B cell (primary cell): ENCODE measurements around the gene GTPBP6. TPM values are rescaled to one million over a fixed set of nuclear protein-coding genes. Genes with fewer than 3 reads are reported as not detected.

Experiments used
- ATAC-seq: fragments of 200-7000 bp; cut with Tn5 transposase; one replicate; pipeline ENCODE4 v1.10.0; 2021; ENCODE audit warnings: low read depth, mild to moderate bottlenecking, moderate number of reproducible peaks, moderate library complexity
- CTCF ChIA-PET: fragments of 350-600 bp; sonication (Branson Sonifier 250); formaldehyde crosslinking; loops from one replicate; lab custom pipeline; 2021; ENCODE audit warnings: antibody characterized with exemption, inconsistent platforms; lab: Charles Lee
- POLR2A ChIA-PET: fragments of 350-600 bp; sonication (Branson Sonifier 250); formaldehyde crosslinking; loops from one replicate; lab custom pipeline; 2021; ENCODE audit warnings: antibody characterized with exemption; lab: Charles Lee
- DNase-seq: peaks from one replicate; pipeline ENCODE4 v3.0.0; 2013
- H2AFZ ChIP-seq: 2 replicates; pipeline ENCODE4 v1.6.1; 2012; ENCODE audit warnings: mild to moderate bottlenecking, low read depth, low read length; ENCODE audit not compliant: insufficient read depth, poor library complexity, severe bottlenecking
- H3K27ac ChIP-seq, 2 donors: 1 replicate in 1 of 2; 2 replicates in 1 of 2; pipeline ENCODE4 v1.5.1; 2012 to 2013; ENCODE audit warnings: low read length in 2 of 2, mild to moderate bottlenecking in 2 of 2, moderate library complexity in 1 of 2
- H3K27me3 ChIP-seq, 4 experiments: fragments of 200-600 bp in 1 of 4; sonication (generic) in 1 of 4; replicated peaks in 1 of 4; 1 replicate in 2 of 4; 2 replicates in 2 of 4; pipeline versions ENCODE4 v1.6.1 to v1.7.0; 2013 to 2016; ENCODE audit warnings: low read length in 3 of 4, mild to moderate bottlenecking in 2 of 4, mixed read lengths in 1 of 4, moderate library complexity in 1 of 4; ENCODE audit not compliant: insufficient read depth in 4 of 4, control insufficient read depth in 3 of 4; ENCODE audit errors: control extremely low read depth in 1 of 4
- H3K36me3 ChIP-seq, 2 experiments: replicated peaks in 1 of 2; 1 replicate in 1 of 2; 2 replicates in 1 of 2; pipeline versions ENCODE4 v1.6.1 to v1.7.1; 2013; ENCODE audit warnings: low read length in 1 of 2; ENCODE audit not compliant: insufficient read depth in 2 of 2, control insufficient read depth in 1 of 2; ENCODE audit errors: control extremely low read depth in 1 of 2, extremely low read depth in 1 of 2
- H3K4me1 ChIP-seq, 2 donors: fragments of 200-600 bp in 1 of 2; sonication (generic) in 1 of 2; 1 replicate in 1 of 2; 2 replicates in 1 of 2; pipeline versions ENCODE4 v1.5.1 to v1.6.1; 2013 to 2017; ENCODE audit warnings: low read length in 2 of 2; ENCODE audit not compliant: control insufficient read depth in 2 of 2, insufficient read depth in 2 of 2
- H3K4me2 ChIP-seq: replicated peaks from 2 replicates; pipeline ENCODE3; 2012; ENCODE audit warnings: mild to moderate bottlenecking, low read depth, low read length; ENCODE audit not compliant: poor library complexity, severe bottlenecking
- H3K4me3 ChIP-seq, 5 experiments: fragments of 200-600 bp in 1 of 5; sonication (generic) in 1 of 5; 1 replicate in 3 of 5; 2 replicates in 2 of 5; pipeline versions ENCODE4 v1.5.1 to v1.7.0; 2011 to 2016; ENCODE audit warnings: low read length in 4 of 5, mild to moderate bottlenecking in 4 of 5, low read depth in 2 of 5, control low read depth in 1 of 5, moderate library complexity in 1 of 5; ENCODE audit not compliant: insufficient read depth in 1 of 5; ENCODE audit errors: control extremely low read depth in 1 of 5, extremely low read depth in 1 of 5
- H3K79me2 ChIP-seq: fragments of 200-600 bp; sonication (generic); one replicate; pipeline ENCODE4 v1.6.0; 2016; ENCODE audit warnings: low read length; ENCODE audit not compliant: control insufficient read depth, insufficient read depth
- H3K9ac ChIP-seq: fragments of 200-600 bp; sonication (generic); 2 replicates; pipeline ENCODE4 v1.6.1; 2017; ENCODE audit warnings: mild to moderate bottlenecking, low read length, moderate library complexity
- H3K9me3 ChIP-seq, 3 donors: one replicate each; pipeline versions ENCODE4 v1.6.1 to v1.7.1; 2013; ENCODE audit warnings: low read length in 2 of 3; ENCODE audit not compliant: control insufficient read depth in 2 of 3, insufficient read depth in 1 of 3; ENCODE audit errors: control extremely low read depth in 1 of 3
- H4K20me1 ChIP-seq: 2 replicates; pipeline ENCODE4 v1.6.0; 2012; ENCODE audit warnings: mild to moderate bottlenecking, low read length; ENCODE audit not compliant: insufficient read depth, control insufficient read depth, poor library complexity, severe bottlenecking
- H3K27ac Mint-ChIP-seq: one replicate; pipeline ENCODE4 v1.8.0; 2021; ENCODE audit warnings: mixed read lengths
- H3K27me3 Mint-ChIP-seq: one replicate; pipeline ENCODE4 v1.8.0; 2021; ENCODE audit warnings: mixed read lengths
- H3K4me1 Mint-ChIP-seq: one replicate; pipeline ENCODE4 v1.8.0; 2021; ENCODE audit warnings: mixed read lengths
- H3K4me3 Mint-ChIP-seq: one replicate; pipeline ENCODE4 v1.8.0; 2021; ENCODE audit warnings: mixed read lengths
- H3K9me3 Mint-ChIP-seq: one replicate; pipeline ENCODE4 v1.8.0; 2022; ENCODE audit warnings: mixed read lengths; ENCODE audit not compliant: insufficient read depth
- CTCF ChIP-seq: fragments of 200-600 bp; IDR thresholded peaks from one replicate; pipeline ENCODE4 v1.8.0; 2022; ENCODE audit warnings: antibody characterized with exemption, mild to moderate bottlenecking
- EZH2 ChIP-seq: IDR thresholded peaks from 2 replicates; pipeline ENCODE4 v1.6.1; 2012; ENCODE audit warnings: borderline replicate concordance, low read depth, mild to moderate bottlenecking, moderate library complexity, low read length; ENCODE audit not compliant: insufficient read depth, poor library complexity, severe bottlenecking
- WGBS: methylation state at CpG from one replicate; pipeline ENCODE4 v1.1.5; 2013; ENCODE audit warnings: missing lambda C conversion rate; ENCODE audit not compliant: insufficient coverage; 5-methylcytosine and 5-hydroxymethylcytosine counted together
- intact Hi-C: fragments of 100-400 bp; cut with micrococcal nuclease; formaldehyde crosslinking; loops from one replicate; pipeline ENCODE4 v1.10.0; 2022
- polyA plus RNA-seq: library from polyadenylated mRNA; depleted of rRNA; stranded (reverse); fragments of >200 nt; gene quantifications from 2 replicates; pipeline ENCODE4 v1.2.3, GENCODE V29; 2012
- total RNA-seq, 2 donors: library from RNA; stranded (reverse); fragments of 120-200 nt in 1 of 2; gene quantifications; 1 replicate in 1 of 2; 2 replicates in 1 of 2; pipeline versions ENCODE4 v1.2.3 to v1.2.4, GENCODE V29; 2013 to 2022

Gene GTPBP6
- total and polyA plus RNA-seq, 2 donors (not counting 1 experiment from before 2014, with no cell fraction given), result 72.9 to 82.9 TPM

DNA sequence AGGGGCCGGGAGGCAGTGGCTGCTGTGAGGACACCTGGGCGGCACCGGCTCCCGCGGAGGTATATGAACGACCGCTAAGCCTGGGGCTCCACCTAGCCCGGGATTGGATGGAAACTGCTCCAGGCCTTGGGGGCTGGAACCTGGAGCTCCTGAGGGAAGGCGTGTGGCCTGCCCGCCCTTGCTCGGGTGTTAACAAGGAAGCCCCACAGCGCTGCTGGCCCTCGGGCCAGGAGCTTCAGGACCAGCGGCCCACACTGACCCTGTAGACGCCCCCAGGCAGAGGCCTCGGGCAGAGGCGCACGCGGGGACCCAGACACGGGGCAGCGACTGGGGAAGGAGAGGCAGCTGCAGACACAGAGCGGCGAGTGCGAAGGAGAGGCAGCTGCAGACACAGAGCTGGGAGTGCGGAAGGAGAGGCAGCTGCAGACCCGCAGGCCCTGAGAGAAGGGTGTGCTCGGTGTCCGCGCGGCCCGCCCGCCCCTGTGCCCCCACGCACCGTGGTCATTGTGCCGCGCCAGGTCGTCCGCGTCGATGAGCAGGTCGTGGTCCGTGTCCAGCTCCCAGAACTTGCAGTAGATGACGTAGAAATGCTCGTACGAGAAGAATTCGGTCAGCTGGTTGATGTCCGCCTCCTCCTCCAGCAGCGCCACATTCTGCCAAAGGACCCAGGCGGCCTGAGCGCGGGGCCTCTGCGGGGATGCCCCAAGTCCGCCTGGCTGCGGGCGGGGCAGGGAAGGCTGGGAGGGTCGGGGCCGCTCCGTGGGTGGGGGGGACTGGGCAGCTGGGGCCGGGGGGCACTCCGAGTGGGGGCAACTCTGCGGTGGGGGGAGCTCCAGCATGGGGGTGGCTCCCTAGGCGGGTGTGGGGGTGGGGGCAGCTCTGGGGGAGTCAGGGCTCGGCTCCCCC lies 26.7 kb upstream of the GTPBP6 start:
- Mint-ChIP-seq H3K27ac (no peak overlapping the region), H3K4me3 (no peak overlapping the region), H3K4me1 (no peaks in the 10 kb centered on the region), H3K9me3 (no peaks in the 10 kb centered on the region), H3K27me3 (no peaks in the 10 kb centered on the region)
- TF ChIP-seq CTCF, result no peak
- H3K27me3 ChIP-seq, result no peaks in the 10 kb centered on the region
- H2AFZ ChIP-seq, result no peak overlapping the region
- WGBS, result 94% methylated on average over 45 of the region's 63 CpGs
- peaks cover 0 to 9% of the 10 kb centered on the region in 2 experiments for H3K36me3 ChIP-seq
- peaks cover 0 to 22% (median 0%) of the 10 kb centered on the region in 3 donors for H3K9me3 ChIP-seq
- no peak overlapping the region for H3K4me2 ChIP-seq
- H3K79me2 ChIP-seq, result no peaks in the 10 kb centered on the region
- no peak overlapping the region for H3K27ac ChIP-seq
- intact Hi-C loops, result no loop called here
- no peaks in the 10 kb centered on the region for H3K4me1 ChIP-seq
- POLR2A ChIA-PET, result no interaction called here
- no peaks in the 10 kb centered on the region for H4K20me1 ChIP-seq
- H3K9ac ChIP-seq, result no peak overlapping the region
- ATAC-seq, result no peak
- H3K4me3 ChIP-seq, result no peak overlapping the region
- no peak for DNase-seq
- CTCF ChIA-PET, result no interaction called here

DNA sequence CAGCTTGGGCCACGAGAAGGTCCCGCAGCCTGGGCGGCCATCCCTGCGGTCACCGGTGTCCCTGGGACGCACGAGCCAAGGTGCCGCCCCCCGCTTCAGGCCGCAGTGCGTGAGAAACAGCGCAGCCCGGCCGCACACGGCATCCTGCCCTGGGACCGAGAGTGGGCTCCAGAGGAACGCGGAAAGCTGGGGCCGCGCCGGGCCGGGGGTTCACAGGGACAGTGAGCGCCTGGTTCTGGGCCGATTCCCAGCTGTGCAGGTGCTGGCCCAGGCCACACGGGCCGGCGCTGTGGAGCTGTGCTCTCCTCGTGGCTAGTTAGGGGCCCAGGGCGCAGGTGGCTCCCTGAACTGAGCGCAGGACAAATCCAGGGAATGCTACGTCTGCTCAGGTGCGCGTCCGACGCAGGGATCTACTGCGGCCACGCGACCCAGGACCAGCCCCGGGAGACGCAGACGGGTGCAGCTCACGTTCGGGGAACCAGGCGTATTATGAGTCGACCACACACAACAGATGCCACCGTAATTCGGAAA lies 25.8 kb upstream of the GTPBP6 start:
- Mint-ChIP-seq H3K9me3 (no peaks in the 10 kb centered on the region), H3K27me3 (no peaks in the 10 kb centered on the region), H3K27ac (no peak overlapping the region), H3K4me1 (no peaks in the 10 kb centered on the region), H3K4me3 (no peak overlapping the region)
- Histone ChIP-seq H3K79me2 (no peaks in the 10 kb centered on the region), H3K4me2 (no peak overlapping the region), H3K36me3 (peaks cover 0 to 9% of the 10 kb centered on the region in 2 experiments), H4K20me1 (no peaks in the 10 kb centered on the region), H3K4me1 (no peaks in the 10 kb centered on the region), H3K27ac (no peak overlapping the region), H2AFZ (no peak overlapping the region), H3K9me3 (peaks cover 0 to 22% (median 0%) of the 10 kb centered on the region in 3 donors), H3K27me3 (no peaks in the 10 kb centered on the region), H3K9ac (no peak overlapping the region), H3K4me3 (no peak overlapping the region)
- ChIA-PET POLR2A (no interaction called here), CTCF (no interaction called here)
- no peak for DNase-seq
- TF ChIP-seq CTCF (no peak), EZH2 (no peak)
- ATAC-seq, result no peak
- intact Hi-C loops, result no loop called here
- 96% methylated on average over 41 of the region's 47 CpGs for WGBS
